Endothelial cell (in vitro differentiated cells): ENCODE data around the gene COX5B. TPM values are rescaled to one million over a fixed set of nuclear protein-coding genes. Genes with fewer than 3 reads are reported as not detected.
A peak's percentile ranks its signal among the peaks of the same experiment; 100 is the strongest.
"Not testable (repeated sequence)": the region's sequence is repeated elsewhere in the genome, so short reads cannot be mapped to it uniquely, and the experiment has no call there.

Source experiments
- DNase-seq: peaks from one replicate; pipeline ENCODE4 v3.0.0; 2021; ENCODE audit warnings: low spot score
- H3K27ac Mint-ChIP-seq: one replicate; pipeline ENCODE4 v1.8.0; 2021; ENCODE audit warnings: mixed read lengths, inconsistent platforms; ENCODE audit not compliant: unreplicated experiment
- H3K27me3 Mint-ChIP-seq: one replicate; pipeline ENCODE4 v1.8.0; 2021; ENCODE audit warnings: mild to moderate bottlenecking, moderate library complexity, mixed read lengths, inconsistent platforms; ENCODE audit not compliant: unreplicated experiment
- H3K36me3 Mint-ChIP-seq: one replicate; pipeline ENCODE4 v1.8.0; 2021; ENCODE audit warnings: mild to moderate bottlenecking, low read depth, mixed read lengths, inconsistent platforms; ENCODE audit not compliant: unreplicated experiment
- H3K4me1 Mint-ChIP-seq: one replicate; pipeline ENCODE4 v1.8.0; 2021; ENCODE audit warnings: mild to moderate bottlenecking, mixed read lengths, inconsistent platforms; ENCODE audit not compliant: unreplicated experiment
- H3K4me3 Mint-ChIP-seq: one replicate; pipeline ENCODE4 v1.8.0; 2021; ENCODE audit warnings: mild to moderate bottlenecking, mixed read lengths, inconsistent platforms; ENCODE audit not compliant: unreplicated experiment
- H3K9me3 Mint-ChIP-seq: one replicate; pipeline ENCODE4 v1.8.0; 2021; ENCODE audit warnings: mixed read lengths, inconsistent platforms; ENCODE audit not compliant: unreplicated experiment
- CTCF ChIP-seq: fragments of 200-600 bp; sonication (generic); IDR thresholded peaks from one replicate; pipeline ENCODE4 v1.5.0; 2021; ENCODE audit warnings: antibody characterized with exemption; ENCODE audit not compliant: unreplicated experiment
- total RNA-seq: library from RNA; stranded (reverse); fragmentation: NEBNext Ultra II Directional; extraction: Animal tissue kit (Norgen Biotek cat#: 25700); gene quantifications from one replicate; pipeline ENCODE4 v1.2.1, GENCODE V29; 2021; ENCODE audit not compliant: unreplicated experiment

Gene COX5B
- total RNA-seq, 1 donor from 2014 or later, result 191 TPM

DNA sequence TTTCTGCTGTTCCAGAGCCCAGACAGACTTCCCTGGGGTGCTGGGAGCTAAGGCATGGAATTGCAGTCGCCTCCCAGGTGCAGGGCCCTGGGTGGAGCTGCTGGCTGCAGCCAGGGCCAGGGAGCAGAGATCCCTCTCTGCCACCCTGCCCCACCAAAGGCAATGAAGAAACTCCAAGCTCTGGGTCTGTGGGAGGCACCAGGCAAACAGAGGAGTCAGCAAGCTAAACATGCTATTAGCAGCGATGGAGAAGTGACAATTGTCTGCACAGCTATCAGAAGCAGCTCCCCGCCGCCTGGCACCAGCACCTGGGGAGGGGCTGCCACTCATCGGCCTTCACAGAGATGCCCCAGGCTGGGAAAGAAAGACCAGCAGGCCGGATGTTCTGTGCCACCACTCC, 28.0 kb upstream of the COX5B start:
- Mint-ChIP-seq H3K9me3 (no peaks in the 10 kb centered on the region), H3K27me3 (peaks cover 2% of the 10 kb centered on the region), H3K4me3 (no peak overlapping the region), H3K4me1 (no peaks in the 10 kb centered on the region), H3K27ac (no peak overlapping the region), H3K36me3 (peaks cover 6% of the 10 kb centered on the region)
- no peak for DNase-seq
- TF ChIP-seq CTCF, result no peak

DNA sequence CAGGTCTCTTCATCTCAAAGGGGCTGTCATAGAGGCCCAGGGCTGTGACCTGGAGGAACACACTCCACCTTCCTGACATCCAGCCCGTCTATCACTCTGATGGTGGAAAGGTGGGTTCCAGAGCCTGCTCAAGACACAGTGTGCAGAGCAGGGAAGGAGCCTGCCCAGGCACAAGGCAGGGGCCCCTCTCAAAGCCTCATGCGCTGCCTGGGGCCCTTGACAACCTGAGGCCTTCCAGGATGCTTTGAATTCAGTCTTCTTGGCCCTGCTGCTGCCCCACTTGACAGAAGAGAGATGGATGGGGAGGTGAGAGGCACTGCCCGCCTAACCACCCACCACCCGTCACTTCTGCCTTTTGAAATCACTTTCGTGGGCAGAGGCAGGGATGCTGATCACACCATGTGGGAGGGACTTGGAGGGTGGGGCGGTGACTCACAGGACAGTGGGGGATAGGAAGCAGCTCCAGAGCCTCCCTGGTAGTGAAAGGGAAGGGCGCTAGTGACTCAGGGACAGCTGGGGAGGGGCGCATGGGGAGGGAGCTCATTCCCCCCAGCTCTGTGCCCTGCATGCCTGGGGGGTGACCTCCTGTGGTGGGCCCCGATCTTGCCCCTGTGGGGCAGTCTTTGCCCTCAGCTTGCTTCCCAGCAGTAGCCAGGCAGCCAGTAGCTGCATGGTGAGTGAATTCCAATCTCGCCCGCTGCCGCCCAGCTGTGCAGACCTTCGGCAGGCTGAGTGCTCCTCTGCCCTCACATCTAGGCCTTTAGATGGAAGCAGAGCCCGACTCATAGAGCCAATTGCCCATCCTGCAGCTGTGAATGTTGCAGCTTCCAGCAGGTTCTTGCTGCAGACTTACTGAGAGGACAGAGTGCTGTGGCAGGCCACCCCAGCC, 26.7 kb upstream of the COX5B start:
- H3K9me3 Mint-ChIP-seq, H3K27me3 Mint-ChIP-seq, H3K36me3 Mint-ChIP-seq, H3K27ac Mint-ChIP-seq, H3K4me1 Mint-ChIP-seq, DNase-seq, H3K4me3 Mint-ChIP-seq: not testable (repeated sequence)

DNA sequence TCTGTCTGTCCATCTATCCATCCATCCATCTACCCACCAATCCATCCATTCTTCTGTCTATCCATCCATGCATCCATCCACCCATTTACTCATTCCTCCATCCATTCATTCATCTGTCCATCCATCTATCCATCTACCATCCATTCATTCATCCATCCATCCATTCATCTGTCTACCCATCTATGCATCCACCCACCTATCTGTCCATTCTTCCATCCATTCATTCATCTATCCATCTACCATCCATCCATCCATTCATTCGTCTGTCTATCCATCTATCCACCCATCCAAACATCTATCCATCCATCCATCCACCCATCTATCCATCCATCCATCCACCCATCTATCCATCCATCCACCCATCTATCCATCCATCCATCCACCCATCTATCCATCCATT, 25.4 kb upstream of the COX5B start:
- not testable (repeated sequence) for H3K36me3 Mint-ChIP-seq, H3K27me3 Mint-ChIP-seq, H3K4me3 Mint-ChIP-seq, H3K9me3 Mint-ChIP-seq, H3K4me1 Mint-ChIP-seq, DNase-seq
- H3K27ac Mint-ChIP-seq, result peak overlapping the region; percentile 62

- H3K36me3 Mint-ChIP-seq, H3K27ac Mint-ChIP-seq, DNase-seq, H3K9me3 Mint-ChIP-seq, H3K4me1 Mint-ChIP-seq, H3K4me3 Mint-ChIP-seq, H3K27me3 Mint-ChIP-seq: not testable (repeated sequence)
Observed at GRCh38 chr2:97622976-97623375, 22.9 kb upstream of the COX5B start.

GRCh38 chr2:97625354-97626048, 20.4 kb upstream of the COX5B start:
- not testable (repeated sequence) for DNase-seq, H3K27me3 Mint-ChIP-seq, H3K9me3 Mint-ChIP-seq, H3K27ac Mint-ChIP-seq, H3K4me1 Mint-ChIP-seq, H3K36me3 Mint-ChIP-seq, H3K4me3 Mint-ChIP-seq

- H3K9me3 Mint-ChIP-seq, H3K27ac Mint-ChIP-seq, H3K4me1 Mint-ChIP-seq, H3K27me3 Mint-ChIP-seq, DNase-seq, H3K4me3 Mint-ChIP-seq, H3K36me3 Mint-ChIP-seq: not testable (repeated sequence)
Observed at GRCh38 chr2:97626049-97626430, 19.8 kb upstream of the COX5B start.

DNA sequence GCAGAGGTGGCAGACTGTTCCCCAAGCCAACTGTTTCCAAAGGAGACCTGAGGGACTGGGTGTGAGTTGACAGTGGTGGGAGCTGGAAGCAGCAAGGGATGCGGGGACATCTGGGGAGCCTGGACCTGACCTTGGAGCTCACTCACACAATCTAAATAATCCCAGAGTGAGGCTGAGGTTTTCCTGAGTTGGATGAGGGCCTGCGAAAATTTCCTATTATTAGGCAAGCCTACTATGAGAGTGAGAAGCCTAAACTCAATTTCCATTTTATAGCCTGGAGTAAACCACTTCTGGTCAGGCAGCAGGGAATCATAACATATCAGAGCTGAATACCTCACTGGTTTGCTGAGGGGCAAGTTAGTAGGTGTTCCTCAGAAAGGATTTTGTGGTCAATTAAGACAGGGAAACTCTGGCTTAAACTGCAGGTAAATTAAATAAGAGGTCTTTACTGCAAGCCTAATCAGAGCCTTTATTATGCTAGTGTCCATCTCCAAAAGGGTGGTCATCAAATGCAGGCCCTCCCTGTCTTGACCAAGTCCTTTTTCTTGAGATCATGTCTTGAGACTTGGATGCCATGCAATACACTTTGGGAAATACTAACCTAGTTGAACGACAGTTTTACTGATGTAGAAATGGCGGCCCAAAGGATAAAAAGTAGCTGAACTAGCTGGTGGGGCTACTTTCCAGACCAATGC, 1.7 kb upstream of the COX5B start:
- Mint-ChIP-seq H3K4me1 (peaks cover 14% of the 10 kb centered on the region), H3K9me3 (no peaks in the 10 kb centered on the region), H3K27ac (peak overlapping the region; percentile 77), H3K27me3 (no peaks in the 10 kb centered on the region), H3K36me3 (peaks cover 15% of the 10 kb centered on the region), H3K4me3 (peak overlapping the region; percentile 62)
- no peak for DNase-seq
- TF ChIP-seq CTCF, result no peak
